ENCODE results near the gene IL12RB2.

The IL12RB2 gene

GRCh38 chr1:67312615-67313014 lies 4.9 kb downstream of the IL12RB2 start:
- DNase-seq (ENCODE audit: low read depth in 3 of 3), result no peak

DNA sequence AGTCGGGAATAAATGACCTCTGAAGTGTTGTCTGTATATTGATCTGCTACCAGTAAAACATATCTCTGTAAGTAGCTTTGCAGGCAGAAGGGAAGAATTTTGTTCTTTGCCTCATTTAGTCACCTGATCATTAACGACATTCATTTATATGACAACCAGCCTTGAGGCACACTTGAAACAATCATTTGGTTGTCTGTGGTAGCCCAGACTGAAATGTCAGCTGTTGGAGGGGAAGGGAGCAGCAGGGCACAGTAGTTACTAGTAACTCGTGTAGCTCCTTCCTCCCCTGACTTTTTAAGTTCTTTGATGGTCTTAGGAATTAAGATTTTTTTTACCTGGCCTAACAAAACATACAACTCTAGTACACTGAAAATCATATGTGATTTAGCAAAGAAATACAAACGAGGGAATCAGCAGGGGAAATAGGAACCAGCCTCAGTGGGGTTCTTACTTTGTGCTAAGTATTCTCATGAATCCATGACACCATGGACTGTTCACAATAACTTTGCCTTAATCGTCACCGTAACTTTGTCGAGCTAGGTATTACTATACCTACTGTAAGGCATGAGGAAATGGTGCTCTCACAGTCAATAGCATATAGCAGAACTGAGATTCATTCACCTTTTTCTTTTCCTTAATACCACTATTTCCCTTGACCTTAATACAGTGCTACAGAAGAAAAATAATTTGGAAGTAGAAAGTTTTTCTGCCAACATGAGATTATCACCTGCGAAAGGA lies 6.4 kb downstream of the IL12RB2 start:
- no peak for DNase-seq (ENCODE audit: low read depth in 3 of 3)

DNA sequence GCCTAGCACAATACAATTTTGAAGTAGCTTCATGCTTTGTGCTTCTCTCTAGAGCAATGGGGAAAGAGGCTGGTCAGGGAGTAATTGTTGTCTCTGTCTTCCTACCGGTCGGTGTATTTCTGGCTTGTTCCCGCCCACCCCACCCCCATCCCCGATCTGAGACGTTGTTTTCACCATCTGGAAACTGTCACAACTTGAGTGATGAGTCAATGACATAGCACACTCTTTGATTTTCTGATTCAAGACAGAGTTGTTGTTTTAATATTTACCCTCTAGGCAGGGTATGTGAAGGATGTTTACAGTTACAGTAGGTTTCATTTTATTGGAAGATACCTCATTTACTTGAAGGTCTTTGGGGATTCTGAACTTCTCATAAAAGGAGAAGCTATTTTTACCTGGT lies 7.0 kb downstream of the IL12RB2 start:
- DNase-seq (ENCODE audit: low read depth in 3 of 3), result no peak

DNA sequence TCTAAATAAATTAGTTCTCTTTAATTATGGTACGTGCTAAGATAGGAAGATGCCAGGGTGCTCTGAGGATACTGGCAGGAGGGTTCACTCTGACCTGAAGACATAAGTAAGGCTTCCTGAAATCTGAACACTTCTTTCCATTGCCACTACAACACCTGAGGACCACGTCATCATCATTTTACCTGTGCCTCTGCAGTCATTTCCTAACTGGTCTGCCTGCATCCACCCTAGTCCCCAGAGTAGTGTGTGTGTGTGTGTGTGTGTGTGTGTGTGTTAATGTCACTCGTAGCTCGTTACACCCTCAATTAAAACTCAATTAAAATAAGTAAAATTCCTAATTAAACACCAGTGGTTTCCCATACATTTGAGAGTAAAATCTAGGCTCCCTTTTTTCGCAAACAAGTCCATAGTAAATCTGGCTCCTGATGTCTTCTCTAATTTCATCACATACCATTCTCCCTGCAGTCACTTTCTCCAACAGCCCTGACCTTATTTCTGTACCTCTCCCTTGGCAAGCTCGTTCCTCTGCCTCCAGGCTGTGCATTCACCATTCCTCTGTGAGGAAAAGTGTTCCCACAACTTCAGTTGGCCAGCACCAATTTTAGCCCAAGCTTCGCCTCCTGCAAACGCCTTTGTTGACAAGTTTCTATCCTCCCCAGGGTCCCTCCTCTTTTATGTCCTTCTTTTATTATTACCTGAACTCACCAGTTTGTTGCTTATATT lies 8.7 kb downstream of the IL12RB2 start:
- DNase-seq (ENCODE audit: low read depth in 3 of 3), result no peak

DNA sequence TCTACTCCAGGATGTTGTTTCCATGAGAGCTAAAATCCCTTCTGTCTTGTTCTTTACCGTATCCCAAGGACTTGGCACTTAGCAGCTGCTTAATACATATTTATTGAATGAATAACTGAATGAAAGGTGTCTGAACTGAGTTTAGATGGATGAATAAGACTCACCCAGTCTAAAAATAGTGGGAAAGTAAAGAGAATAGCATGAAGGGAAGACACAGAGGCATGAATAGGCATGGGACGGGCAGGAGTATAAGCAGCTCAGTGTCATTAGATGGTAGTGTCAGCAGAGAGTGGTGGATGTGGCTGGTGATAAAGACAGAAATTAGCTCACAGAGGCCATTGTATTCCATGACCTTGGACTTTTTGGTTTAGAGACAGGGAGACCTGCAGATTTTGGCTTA lies 9.2 kb downstream of the IL12RB2 start:
- no peak for DNase-seq (ENCODE audit: low read depth in 3 of 3)

DNA sequence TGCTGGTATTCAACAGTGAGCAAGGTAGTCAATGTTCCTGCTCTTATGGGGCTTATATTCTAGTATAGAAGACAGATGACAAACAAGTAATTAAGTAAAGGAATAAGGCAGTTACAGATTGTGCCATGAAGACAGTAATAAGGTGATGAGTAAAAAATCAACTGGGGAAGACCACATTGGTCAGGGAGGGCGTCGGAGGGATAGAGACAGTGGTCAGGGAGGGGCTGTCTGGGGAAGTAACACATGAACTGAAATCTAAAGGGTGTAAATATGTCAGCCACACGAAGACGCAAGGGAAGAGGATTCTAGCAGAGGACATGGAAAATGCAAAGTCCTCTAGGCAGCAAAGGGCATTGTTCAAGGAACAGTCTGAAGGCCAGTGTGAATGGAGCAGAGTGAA lies 10.1 kb downstream of the IL12RB2 start:
- no peak for DNase-seq (ENCODE audit: low read depth in 3 of 3)

DNA sequence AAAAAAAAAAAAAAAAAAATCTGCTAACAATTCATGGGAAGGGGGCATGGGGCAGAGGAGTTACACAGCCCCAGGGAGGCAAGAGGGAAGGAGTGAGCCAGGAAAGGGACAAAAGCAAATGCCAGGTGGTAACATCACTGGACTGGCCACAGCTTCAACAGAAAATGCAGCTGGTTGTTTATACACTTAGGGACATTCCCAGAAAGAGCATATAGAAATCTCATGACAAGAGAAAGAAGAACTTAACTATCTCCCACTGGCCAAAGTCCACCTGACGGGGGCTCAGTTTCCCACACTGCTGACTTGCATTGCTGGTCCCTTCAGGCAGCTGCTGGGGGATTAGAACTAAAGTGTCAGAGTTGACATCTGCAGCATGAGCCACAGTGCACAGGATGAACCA lies 14.8 kb downstream of the IL12RB2 start:
- no peak for DNase-seq (ENCODE audit: low read depth in 3 of 3)

GRCh38 chr1:67323087-67323486 lies 15.4 kb downstream of the IL12RB2 start:
- no peak for DNase-seq (ENCODE audit: low read depth in 3 of 3)

DNA sequence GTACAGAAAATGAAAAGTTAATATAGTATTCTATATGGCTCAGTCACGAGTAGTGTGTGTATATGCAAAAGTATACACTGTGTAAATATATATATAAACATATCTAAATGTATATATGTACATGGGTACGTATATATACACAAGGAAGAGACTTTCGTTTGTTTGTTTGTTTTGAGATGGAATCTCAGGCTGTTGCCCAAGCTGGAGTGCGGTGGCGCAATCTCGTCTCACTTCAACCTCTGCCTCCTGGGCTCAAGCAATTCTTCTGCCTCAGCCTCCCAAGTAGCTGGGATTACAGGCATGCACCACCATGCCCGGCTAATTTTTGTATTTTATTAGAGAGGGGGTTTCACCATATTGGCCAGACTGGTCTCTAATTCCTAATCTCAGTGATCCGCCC lies 16.4 kb downstream of the IL12RB2 start:
- DNase-seq (ENCODE audit: low read depth in 3 of 3), result no peak

- no peak for DNase-seq (ENCODE audit: low read depth in 3 of 3)
These were observed 20.3 kb downstream of the IL12RB2 start for GRCh38 chr1:67327864-67328466.

DNA sequence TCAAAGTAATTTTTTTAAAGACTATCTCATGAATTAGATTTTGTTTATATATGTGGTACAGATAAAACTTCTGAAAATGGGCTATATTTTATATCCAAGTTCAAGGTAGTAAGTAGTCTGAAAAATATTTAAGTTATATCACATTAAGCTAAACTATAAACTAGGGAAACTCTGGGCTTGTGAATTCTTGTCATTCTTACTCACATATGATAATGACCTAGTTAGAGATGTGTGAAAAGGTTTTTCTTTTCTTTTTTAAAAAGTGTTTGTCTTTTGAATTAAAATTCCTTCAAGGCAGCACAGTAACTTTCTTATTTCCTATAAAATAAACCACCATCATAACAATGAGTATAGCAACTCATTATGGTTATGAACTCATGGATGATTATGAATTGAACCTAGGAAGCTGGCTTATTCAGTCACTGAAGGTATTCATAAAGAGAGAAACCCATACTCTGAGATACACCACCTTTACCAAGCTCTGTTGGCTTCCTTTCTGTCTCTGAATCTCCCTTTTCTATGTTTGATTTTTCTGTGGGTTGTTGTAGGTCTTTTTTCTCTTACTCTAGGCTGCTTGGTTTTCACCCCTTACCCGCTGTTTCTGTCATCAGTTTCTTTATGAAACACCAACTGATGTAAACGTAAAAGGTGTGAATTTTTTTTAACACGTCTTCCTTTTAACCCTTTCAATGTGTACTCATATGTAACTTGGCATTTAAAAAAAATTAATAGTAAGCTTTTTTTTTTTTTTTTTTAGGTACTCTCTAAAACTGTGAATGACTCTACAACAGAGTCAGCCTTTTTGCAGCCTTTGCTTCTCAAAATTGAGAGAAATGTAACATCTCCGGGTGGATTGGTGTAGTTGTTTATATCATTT lies 25.2 kb downstream of the IL12RB2 start:
- no peak for DNase-seq (ENCODE audit: low read depth in 3 of 3)

GRCh38 chr1:67333603-67334002 lies 25.9 kb downstream of the IL12RB2 start:
- no peak for DNase-seq (ENCODE audit: low read depth in 3 of 3)

GRCh38 chr1:67335411-67335810 lies 27.7 kb downstream of the IL12RB2 start:
- no peak for DNase-seq (ENCODE audit: low read depth in 3 of 3)

GRCh38 chr1:67336157-67336556 lies 28.5 kb downstream of the IL12RB2 start:
- DNase-seq (ENCODE audit: low read depth in 3 of 3), result no peak

DNA sequence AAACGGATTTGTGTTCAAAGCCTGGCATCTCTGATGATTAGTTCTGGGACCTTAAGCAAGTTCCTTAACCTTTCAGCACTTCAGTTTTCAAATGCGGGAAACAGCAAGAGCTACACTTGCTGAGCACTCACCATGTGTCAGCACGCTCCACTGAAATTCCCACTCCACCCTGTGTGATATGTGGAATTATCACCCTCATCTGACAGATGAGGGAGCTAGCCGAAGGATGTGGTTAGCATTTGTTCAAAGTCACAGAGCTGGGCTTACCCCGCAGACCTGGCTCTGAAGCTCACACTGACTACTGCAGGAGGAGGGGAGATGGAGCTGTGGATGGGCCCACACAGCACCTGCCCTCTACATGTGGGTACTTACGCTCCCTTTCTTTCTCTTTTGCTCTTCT lies 29.1 kb downstream of the IL12RB2 start:
- DNase-seq (ENCODE audit: low read depth in 3 of 3), result no peak

DNA sequence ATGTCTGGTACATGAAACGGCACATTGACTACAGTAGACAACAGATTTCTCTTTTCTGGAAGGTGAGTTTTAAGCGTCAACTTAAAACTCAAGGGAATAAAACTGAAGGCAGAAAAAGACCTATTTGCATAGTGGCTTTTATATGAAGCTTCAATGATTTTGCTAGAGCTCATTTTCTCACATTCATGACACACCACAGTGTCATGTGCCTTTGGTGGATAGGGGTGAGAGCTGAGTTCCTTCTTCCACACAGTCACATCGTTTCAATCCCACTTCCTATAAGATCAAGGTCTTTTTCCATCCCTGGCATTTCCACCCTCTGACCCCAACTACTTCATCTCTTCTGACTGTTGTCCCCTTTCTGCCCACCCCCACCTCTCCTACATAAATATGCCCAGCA lies 31.0 kb downstream of the IL12RB2 start:
- DNase-seq (ENCODE audit: low read depth in 3 of 3), result no peak

GRCh38 chr1:67339623-67340343 lies 32.1 kb downstream of the IL12RB2 start:
- peak in 1 of 3 donors; percentile 27 for DNase-seq (ENCODE audit: low read depth in 3 of 3)

GRCh38 chr1:67342076-67342890 lies 34.6 kb downstream of the IL12RB2 start:
- no peak for DNase-seq (ENCODE audit: low read depth in 3 of 3)

DNA sequence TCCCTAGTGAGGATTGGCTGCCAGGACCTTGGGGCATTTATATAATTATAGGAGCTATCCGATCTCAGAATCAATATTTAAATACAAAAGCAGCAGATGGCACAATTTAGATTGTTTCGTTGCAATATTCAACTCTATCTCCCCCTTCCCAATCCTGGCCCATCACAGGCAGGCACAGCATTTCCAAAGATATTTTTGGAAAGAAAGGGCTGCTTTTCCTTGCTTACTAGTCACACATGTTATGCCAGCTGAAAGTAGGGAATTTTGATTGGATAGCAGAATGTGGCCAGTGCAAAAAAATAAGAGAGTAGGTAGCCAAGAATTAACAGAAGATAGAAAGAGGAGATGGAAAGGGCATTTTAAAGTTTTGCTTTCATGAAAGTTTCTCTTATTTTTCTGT lies 37.9 kb downstream of the IL12RB2 start:
- no peak for DNase-seq (ENCODE audit: low read depth in 3 of 3)

- no peak for DNase-seq (ENCODE audit: low read depth in 3 of 3)
These were observed 39.3 kb downstream of the IL12RB2 start for GRCh38 chr1:67346982-67347381.
